HG02759 (cell line): ENCODE measurements around the gene CCDC127.

Experiments
- ATAC-seq: cut with Tn5 transposase; IDR thresholded peaks from one replicate; pipeline ENCODE4 v1.9.1; 2021; ENCODE audit warnings: mild to moderate bottlenecking, moderate library complexity; ENCODE audit not compliant: unreplicated experiment

The CCDC127 gene

GRCh38 chr5:160921-161802 is 56.8 kb downstream of the CCDC127 start:
- no peak for ATAC-seq

- ATAC-seq = no peak
These were observed 57.8 kb downstream of the CCDC127 start for GRCh38 chr5:160173-160510.

- ATAC-seq = no peak
These were observed 58.3 kb downstream of the CCDC127 start for GRCh38 chr5:159448-160172.

- no peak for ATAC-seq
These were observed 59.0 kb downstream of the CCDC127 start for GRCh38 chr5:158807-159447.

GRCh38 chr5:157801-158200 is 60.2 kb downstream of the CCDC127 start:
- no peak for ATAC-seq

- ATAC-seq = no peak
These were observed 60.7 kb downstream of the CCDC127 start for GRCh38 chr5:157126-157715.

GRCh38 chr5:156411-157072 is 61.4 kb downstream of the CCDC127 start:
- no peak for ATAC-seq

- ATAC-seq = no peak
These were observed 62.1 kb downstream of the CCDC127 start for GRCh38 chr5:155651-156410.

- no peak for ATAC-seq
These were observed 63.1 kb downstream of the CCDC127 start for GRCh38 chr5:154826-155225.

- no peak for ATAC-seq
These were observed 63.7 kb downstream of the CCDC127 start for GRCh38 chr5:154236-154635.

GRCh38 chr5:153256-153655 is 64.7 kb downstream of the CCDC127 start:
- ATAC-seq = no peak

GRCh38 chr5:152077-152476 is 65.9 kb downstream of the CCDC127 start:
- ATAC-seq = no peak

- no peak for ATAC-seq
These were observed 67.2 kb downstream of the CCDC127 start for GRCh38 chr5:150746-151145.

GRCh38 chr5:149745-150485 is 68.0 kb downstream of the CCDC127 start:
- ATAC-seq = no peak

GRCh38 chr5:147751-148150 is 70.2 kb downstream of the CCDC127 start:
- ATAC-seq = no peak
